MM.1S (cell line): Measurements from ENCODE around the gene LSAMP.

Experiments used
- DNase-seq: peaks from one replicate; pipeline ENCODE4 v3.0.0-alpha.2; 2015
- H2AFZ ChIP-seq: fragments of 300-600 bp; sonication (generic); 2 replicates; pipeline ENCODE4 v1.6.0; 2016; ENCODE audit warnings: antibody characterized with exemption, low read length
- H3F3A ChIP-seq: fragments of 300-600 bp; sonication (generic); 2 replicates; pipeline ENCODE4 v1.6.1; 2016; ENCODE audit warnings: mild to moderate bottlenecking, antibody characterized with exemption, low read length, moderate library complexity, mixed read lengths; ENCODE audit not compliant: insufficient read depth
- H3K27ac ChIP-seq: fragments of 300-600 bp; sonication (generic); 2 replicates; pipeline ENCODE4 v1.5.1; 2016; ENCODE audit warnings: mild to moderate bottlenecking, low read length
- H3K27me3 ChIP-seq: fragments of 300-600 bp; sonication (generic); replicated peaks from 2 replicates; pipeline ENCODE4 v1.6.0; 2016; ENCODE audit warnings: low read length; ENCODE audit not compliant: insufficient read depth
- H3K36me3 ChIP-seq: fragments of 300-600 bp; sonication (generic); replicated peaks from 2 replicates; pipeline ENCODE4 v1.6.1; 2016; ENCODE audit warnings: mild to moderate bottlenecking, low read length, mixed read lengths; ENCODE audit not compliant: insufficient read depth
- H3K4me1 ChIP-seq: fragments of 300-600 bp; sonication (generic); 2 replicates; pipeline ENCODE4 v1.6.1; 2016; ENCODE audit warnings: low read length, mixed read lengths
- H3K4me2 ChIP-seq: fragments of 300-600 bp; sonication (generic); 2 replicates; pipeline ENCODE4 v1.6.0; 2016; ENCODE audit warnings: low read depth, low read length
- H3K4me3 ChIP-seq: fragments of 300-600 bp; sonication (generic); 2 replicates; pipeline ENCODE4 v1.5.1; 2016; ENCODE audit warnings: low read length, mixed read lengths
- H3K79me2 ChIP-seq: fragments of 300-600 bp; sonication (generic); 2 replicates; pipeline ENCODE4 v1.6.1; 2016; ENCODE audit warnings: mixed run types, low read length, mixed read lengths
- H3K9ac ChIP-seq: fragments of 300-600 bp; sonication (generic); 2 replicates; pipeline ENCODE4 v1.6.1; 2016; ENCODE audit warnings: low read length, mixed read lengths
- H3K9me2 ChIP-seq: fragments of 300-600 bp; sonication (generic); replicated peaks from 2 replicates; pipeline ENCODE4 v1.6.1; 2016; ENCODE audit warnings: mild to moderate bottlenecking, low read length, mixed read lengths; ENCODE audit not compliant: insufficient read depth
- H3K9me3 ChIP-seq: fragments of 300-600 bp; sonication (generic); replicated peaks from 2 replicates; pipeline ENCODE4 v1.6.1; 2016; ENCODE audit warnings: mild to moderate bottlenecking, low read length, mixed read lengths; ENCODE audit not compliant: insufficient read depth
- H4K20me1 ChIP-seq: fragments of 300-600 bp; sonication (generic); 2 replicates; pipeline ENCODE4 v1.6.1; 2016; ENCODE audit warnings: mild to moderate bottlenecking, low read length, moderate library complexity, mixed read lengths; ENCODE audit not compliant: insufficient read depth
- CTCF ChIP-seq: fragments of 300-600 bp; sonication (generic); IDR thresholded peaks from 2 replicates; pipeline ENCODE4 v1.5.1; 2016; ENCODE audit warnings: antibody characterized with exemption, low read length, mixed read lengths
- EZH2 ChIP-seq: fragments of 300-600 bp; sonication (generic); optimal IDR thresholded peaks from 2 replicates; pipeline ENCODE3; 2017; ENCODE audit warnings: low read depth, mild to moderate bottlenecking, antibody characterized with exemption, low read length, mixed read lengths
- EZH2phosphoT487 ChIP-seq: fragments of 300-600 bp; sonication (generic); IDR thresholded peaks from 2 replicates; pipeline ENCODE4 v1.6.1; 2018; ENCODE audit warnings: antibody characterized with exemption, low read length

Gene LSAMP

GRCh38 chr3:115898656-115899410 is 546.5 kb downstream of the LSAMP start:
- no peaks in the 10 kb centered on the region for H3K27me3 ChIP-seq
- no peaks in the 10 kb centered on the region for H3K9me3 ChIP-seq
- H3K9me2 ChIP-seq, result no peaks in the 10 kb centered on the region
- TF ChIP-seq CTCF (no peak), EZH2phosphoT487 (no peak), EZH2 (no peak)
- no peaks in the 10 kb centered on the region for H4K20me1 ChIP-seq
- H3K36me3 ChIP-seq, result no peaks in the 10 kb centered on the region
- no peaks in the 10 kb centered on the region for H3K79me2 ChIP-seq
- H3F3A ChIP-seq, result no peaks in the 10 kb centered on the region
- H2AFZ ChIP-seq, result no peak overlapping the region
- H3K4me2 ChIP-seq, result peak overlapping the region; percentile 35
- H3K4me3 ChIP-seq, result 0 out of 2 replicates have a peak overlapping the region, but pooled peaks have one; percentile 6
- DNase-seq, result peak; percentile 25
- H3K4me1 ChIP-seq, result peaks cover 6% of the 10 kb centered on the region; the same call in 1 of the 2 replicates
- no peak overlapping the region for H3K9ac ChIP-seq
- peak overlapping the region; percentile 26; the same call in 1 of the 2 replicates for H3K27ac ChIP-seq

DNA sequence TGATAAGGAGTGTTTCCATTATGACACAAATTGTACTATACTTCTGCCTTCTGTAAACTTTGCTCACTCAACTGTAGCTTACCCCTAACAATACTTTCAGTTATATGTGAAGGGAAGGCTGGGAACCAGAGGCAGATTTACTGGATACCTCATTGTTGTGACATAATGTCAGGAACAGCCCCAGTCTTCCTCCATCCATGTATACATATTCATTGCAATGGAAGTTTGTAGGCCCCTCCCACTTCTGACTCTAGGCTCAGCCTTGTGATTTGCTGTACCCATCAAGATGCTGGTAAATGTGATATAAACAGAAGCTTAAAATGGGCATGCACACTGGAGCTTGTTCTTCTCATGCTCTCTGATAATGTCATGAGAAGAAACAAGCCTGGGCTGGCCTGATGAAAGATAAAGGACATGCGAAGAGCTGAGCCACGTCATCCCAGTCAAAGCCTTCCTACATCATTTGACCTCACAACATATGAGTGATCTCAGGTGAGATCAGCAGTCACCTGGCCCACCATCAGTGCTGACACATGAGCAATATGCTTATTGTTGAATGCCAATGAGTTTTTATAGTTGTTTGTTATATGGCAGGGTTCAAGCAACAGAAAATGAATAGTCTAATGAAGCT is 554.2 kb downstream of the LSAMP start:
- no peak overlapping the region for H3K27ac ChIP-seq
- H3K4me1 ChIP-seq, result no peaks in the 10 kb centered on the region
- no peak overlapping the region for H2AFZ ChIP-seq
- no peaks in the 10 kb centered on the region for H3K9me2 ChIP-seq
- TF ChIP-seq EZH2, result no peak
- no peak for TF ChIP-seq CTCF
- no peak for TF ChIP-seq EZH2phosphoT487
- no peaks in the 10 kb centered on the region for H3K79me2 ChIP-seq
- H3K9me3 ChIP-seq, result no peaks in the 10 kb centered on the region
- DNase-seq, result no peak
- H3K27me3 ChIP-seq, result no peaks in the 10 kb centered on the region
- H3K9ac ChIP-seq, result no peak overlapping the region
- H4K20me1 ChIP-seq, result no peaks in the 10 kb centered on the region
- H3K4me3 ChIP-seq, result no peak overlapping the region
- no peaks in the 10 kb centered on the region for H3K36me3 ChIP-seq
- no peak overlapping the region for H3K4me2 ChIP-seq
- H3F3A ChIP-seq, result no peaks in the 10 kb centered on the region

- Histone ChIP-seq H4K20me1 (no peaks in the 10 kb centered on the region), H3K9me2 (no peaks in the 10 kb centered on the region), H3K36me3 (no peaks in the 10 kb centered on the region), H2AFZ (no peak overlapping the region), H3K27me3 (no peaks in the 10 kb centered on the region), H3K9ac (no peak overlapping the region), H3K4me3 (no peak overlapping the region), H3K27ac (no peak overlapping the region), H3K9me3 (no peaks in the 10 kb centered on the region), H3K4me2 (no peak overlapping the region), H3K4me1 (no peaks in the 10 kb centered on the region), H3K79me2 (no peaks in the 10 kb centered on the region), H3F3A (no peaks in the 10 kb centered on the region)
- TF ChIP-seq EZH2phosphoT487 (no peak), CTCF (no peak), EZH2 (no peak)
- no peak for DNase-seq
Measured at GRCh38 chr3:115890579-115890978, 554.7 kb downstream of the LSAMP start.
